ENCODE data around the gene SLC5A6. TPM values are rescaled to one million over a fixed set of nuclear protein-coding genes. Genes with fewer than 3 reads are reported as not detected.

SLC5A6 gene
- total RNA-seq, 4 donors from 2014 or later, result 17.2 to 97.8 (median 39.4) TPM

GRCh38 chr2:27191070-27191829 is 20.8 kb downstream of the SLC5A6 start:
- no peak for TF ChIP-seq CTCF (IDR thresholded peaks at IDR 0.05; ENCODE audit: low read depth)

GRCh38 chr2:27189989-27190388 is 22.1 kb downstream of the SLC5A6 start:
- TF ChIP-seq CTCF (IDR thresholded peaks at IDR 0.05; ENCODE audit: low read depth), result no peak

GRCh38 chr2:27186613-27187345 is 25.3 kb downstream of the SLC5A6 start:
- TF ChIP-seq CTCF (IDR thresholded peaks at IDR 0.05; ENCODE audit: low read depth), result no peak

GRCh38 chr2:27185331-27186026 is 26.6 kb downstream of the SLC5A6 start:
- no peak for TF ChIP-seq CTCF (IDR thresholded peaks at IDR 0.05; ENCODE audit: low read depth)

GRCh38 chr2:27184115-27184514 is 28.0 kb downstream of the SLC5A6 start:
- TF ChIP-seq CTCF (IDR thresholded peaks at IDR 0.05; ENCODE audit: low read depth), result no peak

GRCh38 chr2:27182346-27182745 is 29.7 kb downstream of the SLC5A6 start:
- TF ChIP-seq CTCF (IDR thresholded peaks at IDR 0.05; ENCODE audit: low read depth), result no peak

All from subcutaneous adipose tissue (tissue), 4 donors.